PFSK-1 (cell line): ENCODE data around the gene FAM53B.

Experiments
- FOXP2 ChIP-seq: optimal IDR thresholded peaks from 2 replicates; pipeline ENCODE3; 2011; ENCODE audit warnings: borderline replicate concordance, control low read depth, inconsistent platforms; ENCODE audit not compliant: insufficient read depth; ENCODE audit errors: extremely low read length, extremely low read depth
- POLR2AphosphoS5 ChIP-seq: IDR thresholded peaks from 2 replicates; pipeline ENCODE4 v1.6.1; 2012; ENCODE audit warnings: low read depth, mild to moderate bottlenecking, control low read depth, low read length, moderate library complexity
- REST ChIP-seq, 2 experiments: IDR thresholded peaks; 2 replicates each; pipeline versions ENCODE4 v1.6.1 to v1.8.0; 2011 to 2012; ENCODE audit warnings: low read depth in 2 of 2, low read length in 2 of 2, control low read depth in 1 of 2, inconsistent platforms in 1 of 2, mild to moderate bottlenecking in 1 of 2, moderate library complexity in 1 of 2; ENCODE audit not compliant: insufficient read depth in 1 of 2
- SIN3A ChIP-seq: IDR thresholded peaks from 2 replicates; pipeline ENCODE4 v1.6.1; 2012; ENCODE audit warnings: mild to moderate bottlenecking, low read length, moderate library complexity, borderline replicate concordance; ENCODE audit not compliant: insufficient read depth
- TAF1 ChIP-seq: IDR thresholded peaks from 2 replicates; pipeline ENCODE4 v1.6.1; 2012; ENCODE audit warnings: low read length, control low read depth, borderline replicate concordance; ENCODE audit not compliant: insufficient read depth

Gene FAM53B

GRCh38 chr10:124578231-124579010, 165.8 kb downstream of the FAM53B start:
- no peak for TF ChIP-seq TAF1
- TF ChIP-seq POLR2AphosphoS5: no peak
- TF ChIP-seq FOXP2: no peak

- no peak for TF ChIP-seq FOXP2
- TF ChIP-seq TAF1: no peak
- no peak for TF ChIP-seq REST (IDR thresholded peaks at IDR 0.05; ENCODE audit: insufficient read depth in 1 of 2, low read depth in 2 of 2, low read length in 2 of 2)
- TF ChIP-seq POLR2AphosphoS5: no peak
- no peak for TF ChIP-seq SIN3A
These were observed 166.5 kb downstream of the FAM53B start for GRCh38 chr10:124577651-124578050.

- TF ChIP-seq SIN3A (no peak), FOXP2 (no peak), POLR2AphosphoS5 (no peak), REST (IDR thresholded peaks at IDR 0.05; ENCODE audit: insufficient read depth in 1 of 2, low read depth in 2 of 2, low read length in 2 of 2) (no peak), TAF1 (no peak)
These were observed 167.4 kb downstream of the FAM53B start for GRCh38 chr10:124576526-124577420.

- TF ChIP-seq POLR2AphosphoS5 (no peak), FOXP2 (no peak), SIN3A (no peak), REST (IDR thresholded peaks at IDR 0.05; ENCODE audit: insufficient read depth in 1 of 2, low read depth in 2 of 2, low read length in 2 of 2) (no peak), TAF1 (no peak)
These were observed 168.8 kb downstream of the FAM53B start for GRCh38 chr10:124575107-124576035.
